GM21447 (cell line): Measurements from ENCODE around the gene PPDPF.
"Not testable (repeated sequence)": the region's sequence is repeated elsewhere in the genome, so short reads cannot be mapped to it uniquely, and the experiment has no call there.

Experiments
- ATAC-seq: cut with Tn5 transposase; IDR thresholded peaks from one replicate; pipeline ENCODE4 v1.9.1; 2021; ENCODE audit not compliant: unreplicated experiment

PPDPF gene

DNA sequence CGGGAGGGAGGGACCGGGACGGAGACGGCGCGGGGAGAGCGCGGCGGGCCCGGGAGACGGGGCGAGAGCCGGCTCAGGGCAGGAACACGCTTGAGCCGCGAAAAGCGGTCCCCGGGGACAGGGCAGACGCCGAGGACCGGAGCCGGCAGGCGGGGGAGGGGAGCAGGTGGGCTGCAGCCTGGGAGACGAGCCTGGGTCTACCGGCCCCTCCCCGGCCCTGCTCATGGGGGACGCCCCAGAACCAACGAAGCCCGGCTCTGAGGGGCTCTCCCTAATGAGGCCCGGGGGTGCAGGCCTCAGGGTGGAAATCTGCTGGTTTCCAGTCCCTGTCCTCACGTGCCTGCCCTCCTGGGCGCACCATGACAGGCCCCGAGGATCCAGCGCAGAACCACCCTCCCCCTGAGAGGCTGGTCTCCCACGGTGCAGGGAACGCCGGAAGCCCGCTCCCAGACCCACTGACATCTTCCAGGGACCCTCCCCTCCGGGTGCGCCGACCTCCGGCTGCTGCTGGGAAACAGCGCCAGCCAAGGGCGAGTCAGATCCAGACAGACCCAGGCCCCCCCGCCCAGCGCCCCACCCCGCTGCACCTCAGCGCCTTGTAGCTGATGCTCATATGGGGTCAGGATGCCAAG is 21.1 kb upstream of the PPDPF start:
- no peak for ATAC-seq

DNA sequence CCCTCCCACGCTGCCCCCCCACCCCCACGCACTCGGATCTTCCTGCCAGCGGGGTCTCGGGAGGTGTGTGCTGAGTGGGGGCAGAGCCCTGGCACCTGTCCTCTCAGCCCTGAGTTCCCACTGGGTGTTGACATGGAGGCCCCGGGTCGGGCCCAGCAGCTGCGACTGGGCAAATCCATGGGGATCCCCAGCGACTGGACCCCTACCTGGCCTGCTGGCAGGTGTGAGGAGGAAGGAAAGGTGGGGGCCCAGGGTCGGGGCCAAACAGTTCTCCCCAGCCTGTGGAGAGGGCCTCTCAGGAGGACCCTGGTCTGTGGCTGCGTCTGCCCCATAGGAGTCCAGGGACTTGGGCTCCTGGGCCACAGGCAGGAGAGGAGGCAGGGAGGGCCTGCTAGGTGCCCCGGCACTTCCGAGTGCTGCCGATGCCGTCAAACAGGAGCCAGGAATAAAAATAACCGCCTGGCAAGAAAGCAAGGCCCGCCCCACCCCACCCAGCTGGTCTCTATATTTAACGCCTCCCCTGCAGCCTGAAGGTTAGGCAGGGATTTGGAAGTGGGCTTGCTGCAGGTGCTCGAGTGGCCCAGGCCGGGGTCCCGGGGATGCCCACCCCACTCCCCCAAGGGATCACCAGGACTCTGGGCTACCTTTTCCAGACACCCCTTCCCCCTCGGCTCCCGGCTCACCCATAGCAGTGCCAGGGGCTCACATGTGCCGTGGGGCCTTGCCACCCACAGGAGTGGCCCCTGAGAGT is 20.2 kb upstream of the PPDPF start:
- no peak for ATAC-seq

DNA sequence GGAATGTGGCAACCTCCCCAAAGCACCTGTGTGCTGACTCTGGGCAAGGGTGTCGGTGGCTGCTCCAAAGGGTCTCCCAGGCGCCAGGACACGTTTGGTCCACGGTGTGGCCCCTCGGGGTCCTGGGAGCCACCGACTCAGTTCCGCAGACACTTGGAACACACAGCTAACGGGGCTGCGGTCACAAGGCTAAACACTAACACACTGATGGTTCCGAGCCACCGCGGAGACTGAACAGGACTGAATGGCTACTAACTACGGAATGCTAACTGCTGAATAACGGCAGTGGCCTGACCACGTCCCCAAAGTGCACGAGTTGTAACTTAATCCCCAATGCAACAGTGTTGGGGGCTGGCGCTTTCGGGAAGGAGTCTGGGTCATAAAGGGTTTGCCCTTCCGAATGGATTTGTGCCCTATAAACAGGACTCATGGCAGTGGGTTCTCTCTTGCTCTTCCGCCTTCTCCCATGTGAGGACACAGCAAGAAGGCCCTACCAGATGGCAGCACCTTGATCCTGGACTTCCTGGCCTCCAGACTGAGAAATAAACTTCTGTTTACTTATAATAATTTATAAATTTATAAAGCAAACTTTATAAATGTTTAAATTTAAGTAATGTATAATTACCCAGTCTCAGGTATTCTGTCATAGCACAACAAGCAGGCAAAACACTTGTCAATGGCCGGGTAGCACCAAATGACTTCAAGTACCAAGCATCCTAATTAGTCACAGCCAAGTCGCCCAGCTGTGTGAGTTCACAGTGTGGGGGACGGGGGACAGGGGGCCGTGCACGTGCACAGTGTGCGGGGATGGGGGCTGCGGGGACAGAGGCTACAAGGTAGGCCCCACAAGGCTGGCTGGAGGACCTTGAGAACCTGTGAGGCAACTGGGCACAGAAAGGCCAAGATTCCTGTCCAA is 19.4 kb upstream of the PPDPF start:
- no peak for ATAC-seq

DNA sequence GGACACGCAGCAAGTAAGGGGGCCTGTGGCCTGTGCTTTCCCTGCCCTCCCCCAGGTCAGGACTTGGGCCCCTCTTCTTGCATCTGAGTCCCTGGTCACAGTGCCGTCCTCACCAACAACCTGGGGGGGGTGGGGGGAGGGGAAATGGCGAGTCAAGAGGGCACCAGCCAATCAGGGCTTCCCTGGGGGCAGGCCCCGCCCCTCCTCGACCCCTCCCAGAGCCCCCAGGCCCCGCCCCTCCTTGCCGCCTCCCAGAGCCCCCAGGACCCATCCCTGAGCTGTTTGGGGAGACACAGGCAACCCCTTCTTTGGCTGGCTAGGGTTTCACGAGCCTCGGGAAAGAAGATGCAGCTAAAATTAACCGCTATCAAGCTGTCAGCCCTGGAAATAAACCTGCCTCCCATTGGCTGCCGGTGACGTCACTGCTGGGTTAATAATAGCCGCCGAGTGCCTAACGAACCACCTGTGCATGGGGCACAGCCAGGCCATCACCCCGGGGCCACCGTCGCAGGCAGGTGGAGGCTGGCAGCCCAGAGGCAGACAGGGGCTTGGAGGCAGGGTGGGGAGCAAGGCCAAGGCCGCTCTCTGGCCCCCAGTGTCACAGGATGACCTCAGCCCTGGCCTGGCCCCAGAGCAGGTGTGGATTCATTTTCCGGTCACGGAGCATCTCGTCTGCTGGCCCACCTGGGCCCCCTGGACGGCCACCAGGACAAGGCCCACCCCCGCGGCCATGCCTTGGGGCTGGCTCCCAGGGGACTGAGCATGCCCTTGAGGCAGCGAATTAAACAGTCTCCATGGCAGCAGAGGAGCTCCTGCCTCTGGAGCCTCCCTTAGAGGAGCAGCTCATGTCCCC is 18.5 kb upstream of the PPDPF start:
- no peak for ATAC-seq

DNA sequence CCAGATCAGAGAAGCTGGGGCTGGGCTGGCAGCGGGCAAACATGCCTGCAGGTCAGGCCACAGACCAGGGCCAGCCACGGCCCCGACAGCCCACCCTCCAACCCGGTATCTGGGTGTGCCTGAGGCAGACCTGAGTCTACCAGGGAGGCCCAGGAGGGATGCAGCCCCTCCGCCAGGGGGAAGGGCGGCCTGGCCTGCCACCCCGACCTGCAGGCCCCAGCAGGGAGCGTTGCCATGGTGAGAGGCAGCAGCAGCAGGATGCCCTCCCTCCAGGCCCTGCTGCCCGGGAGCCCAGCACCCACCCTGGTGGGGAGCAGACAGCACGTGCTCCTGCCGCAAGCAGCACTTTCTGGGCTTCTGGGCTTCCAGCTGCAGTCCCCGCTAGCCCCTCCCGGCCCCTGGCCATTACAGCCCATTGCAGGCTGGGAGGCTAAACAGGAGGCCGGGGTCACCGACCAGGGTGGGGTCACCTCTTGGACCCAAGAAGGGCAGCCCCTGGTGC is 17.8 kb upstream of the PPDPF start:
- ATAC-seq = no peak

DNA sequence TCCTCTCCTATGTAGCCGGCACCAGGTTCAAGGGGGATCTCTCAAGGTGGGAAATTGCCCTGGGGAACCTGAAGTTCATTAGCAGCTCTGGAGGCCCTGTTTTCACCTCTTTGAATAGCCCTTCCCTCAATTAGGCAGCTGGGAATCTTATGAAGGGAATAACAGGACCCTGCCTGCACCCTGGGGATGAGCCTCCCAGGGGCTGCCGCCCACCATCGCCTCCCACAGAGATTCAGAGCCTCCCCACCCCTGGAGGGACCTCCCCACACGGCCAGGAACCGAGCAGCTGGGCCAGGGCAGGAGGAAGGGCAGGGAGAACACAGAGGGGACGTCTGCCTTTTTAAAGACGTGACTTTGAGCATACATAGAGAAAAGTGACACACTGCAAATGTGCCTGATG is 17.0 kb upstream of the PPDPF start:
- no peak for ATAC-seq

DNA sequence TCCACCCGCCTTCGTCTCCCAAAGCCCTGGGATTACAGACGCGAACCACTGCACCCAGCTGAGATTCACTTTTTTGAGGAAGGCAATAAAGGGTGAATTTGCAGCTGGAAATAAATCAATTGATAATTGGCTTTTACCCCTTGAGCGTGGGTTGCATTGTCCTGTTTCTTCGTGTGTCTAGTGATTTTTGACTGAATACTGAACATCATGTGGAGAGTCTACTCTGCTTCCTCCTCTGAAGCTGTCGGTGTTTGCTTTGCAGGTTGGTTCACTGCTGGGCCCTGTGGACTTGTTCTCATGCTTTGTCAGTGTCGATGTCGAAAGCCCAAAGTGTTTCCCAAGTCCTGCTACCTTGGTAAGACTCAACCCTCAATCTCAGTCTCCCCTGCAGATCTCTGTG is 15.9 kb upstream of the PPDPF start:
- no peak for ATAC-seq

DNA sequence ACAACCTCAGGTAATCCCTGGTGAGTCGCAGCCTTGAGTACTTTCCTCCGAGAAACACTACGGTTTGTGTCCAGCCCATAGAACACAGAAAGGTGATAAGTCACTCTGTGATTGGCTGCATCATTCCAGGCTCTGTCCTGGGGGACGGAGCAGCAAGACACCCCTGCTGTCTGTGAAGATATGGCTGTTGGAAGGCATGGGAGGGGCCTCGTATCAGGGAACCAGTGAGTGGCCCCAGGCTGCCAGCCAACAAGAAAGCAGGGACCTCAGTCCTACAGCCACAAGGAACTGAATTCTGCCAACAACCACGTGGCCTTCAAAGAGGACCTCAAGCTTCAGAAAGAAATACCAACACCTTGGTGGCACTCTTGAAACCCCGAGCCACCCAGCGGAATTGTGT is 15.3 kb upstream of the PPDPF start:
- no peak for ATAC-seq

DNA sequence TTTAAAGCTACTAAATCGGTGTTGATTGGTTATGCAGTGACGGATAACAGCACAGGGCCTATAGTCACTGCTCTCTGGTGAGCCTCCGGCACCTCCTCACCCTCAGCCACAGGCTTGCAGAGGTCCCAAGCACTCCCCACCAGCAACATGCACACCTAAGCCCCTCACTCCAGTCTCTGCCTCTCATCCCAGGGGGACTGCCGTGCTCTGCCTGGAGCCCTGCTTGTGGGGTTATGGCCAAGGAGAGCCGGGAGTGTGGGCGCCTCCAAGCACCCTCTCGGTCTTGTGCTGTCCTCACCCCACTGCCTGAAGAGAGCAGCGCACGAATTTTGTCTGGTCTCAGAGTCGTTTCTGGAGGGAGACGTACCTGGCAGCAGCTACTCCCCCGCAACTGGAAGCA is 14.8 kb upstream of the PPDPF start:
- ATAC-seq = no peak

DNA sequence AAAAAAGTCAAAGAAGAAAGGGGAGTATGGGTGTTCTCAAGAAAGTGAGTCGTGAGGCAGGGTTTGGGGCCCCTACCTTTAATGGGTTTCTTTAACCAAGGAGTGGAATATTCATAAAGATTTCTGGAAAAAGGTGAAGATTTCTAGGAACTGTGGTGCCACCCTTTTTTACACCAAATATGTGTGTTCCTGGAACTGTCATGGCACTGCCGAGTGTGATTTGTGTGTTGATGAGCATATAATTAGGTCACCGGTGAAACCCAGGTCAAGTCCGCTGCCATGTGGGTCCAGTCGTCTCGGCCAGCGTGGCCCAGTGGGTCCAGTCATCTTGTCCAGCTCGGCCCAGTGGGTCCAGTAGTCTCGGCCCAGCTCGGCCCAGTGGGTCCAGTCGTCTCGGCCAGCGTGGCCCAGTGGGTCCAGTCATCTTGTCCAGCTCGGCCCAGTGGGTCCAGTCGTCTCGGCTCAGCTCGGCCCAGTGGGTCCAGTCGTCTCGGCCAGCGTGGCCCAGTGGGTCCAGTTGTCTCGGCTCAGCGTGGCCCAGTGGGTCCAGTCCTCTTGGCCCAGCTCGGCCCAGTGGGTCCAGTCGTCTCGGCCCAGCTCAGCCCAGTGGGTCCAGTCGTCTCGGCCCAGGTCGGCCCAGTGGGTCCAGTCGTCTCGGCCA is 13.4 kb upstream of the PPDPF start:
- ATAC-seq = no peak

DNA sequence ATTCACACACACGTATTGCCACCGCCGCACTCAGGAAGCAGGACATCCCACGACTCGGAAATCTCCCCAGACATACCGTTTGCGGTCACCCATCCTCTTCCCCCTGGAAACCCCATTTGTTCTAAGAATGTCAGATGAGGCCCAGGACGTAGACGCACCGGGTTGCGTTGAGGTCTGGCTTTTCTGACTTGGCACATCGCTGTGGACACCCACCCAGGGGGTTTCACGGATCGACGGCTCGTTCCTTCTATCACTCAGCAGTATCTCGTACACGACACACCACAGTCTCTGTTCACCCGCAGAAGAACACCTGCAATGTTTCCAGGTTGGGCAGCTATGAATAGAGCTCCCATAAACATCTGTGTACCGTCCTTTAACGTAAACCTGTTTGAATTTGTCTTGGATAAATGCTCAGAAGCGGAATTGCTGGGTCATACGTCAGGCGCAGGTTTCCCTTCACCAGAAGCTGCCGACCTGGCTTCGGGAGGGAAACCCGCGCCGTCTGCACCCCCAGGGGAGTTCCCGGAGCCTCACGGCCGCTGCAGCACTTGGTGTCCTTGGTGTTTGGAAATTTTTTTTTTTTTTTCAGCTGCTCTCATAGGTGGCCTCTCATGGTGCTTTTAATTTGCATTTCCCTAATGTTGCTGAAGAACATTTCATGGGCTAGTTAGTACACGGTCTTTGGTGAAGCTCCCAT is 12.3 kb upstream of the PPDPF start:
- ATAC-seq = no peak

DNA sequence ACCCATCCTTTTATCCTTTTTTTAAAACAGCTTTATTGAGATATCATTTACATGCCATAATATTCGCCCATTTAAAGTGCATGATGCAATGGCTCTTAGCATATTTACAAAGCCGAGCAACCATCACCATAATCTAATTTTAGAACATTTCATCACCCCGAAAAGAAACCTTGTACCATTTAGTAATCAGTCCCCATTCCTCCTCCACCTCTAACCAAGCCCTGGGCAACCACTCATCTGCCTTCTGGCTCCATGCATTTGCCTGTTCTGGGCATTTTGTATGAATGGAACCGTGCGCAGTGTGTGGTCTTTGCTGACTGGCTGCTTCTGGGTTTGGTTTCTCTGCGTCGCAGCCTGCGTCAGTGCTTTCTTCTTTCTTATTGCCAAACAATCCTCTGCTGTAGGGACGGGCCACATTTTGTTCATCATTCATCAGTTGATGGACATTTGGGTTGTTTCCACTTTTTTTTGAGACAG is 11.4 kb upstream of the PPDPF start:
- no peak for ATAC-seq

DNA sequence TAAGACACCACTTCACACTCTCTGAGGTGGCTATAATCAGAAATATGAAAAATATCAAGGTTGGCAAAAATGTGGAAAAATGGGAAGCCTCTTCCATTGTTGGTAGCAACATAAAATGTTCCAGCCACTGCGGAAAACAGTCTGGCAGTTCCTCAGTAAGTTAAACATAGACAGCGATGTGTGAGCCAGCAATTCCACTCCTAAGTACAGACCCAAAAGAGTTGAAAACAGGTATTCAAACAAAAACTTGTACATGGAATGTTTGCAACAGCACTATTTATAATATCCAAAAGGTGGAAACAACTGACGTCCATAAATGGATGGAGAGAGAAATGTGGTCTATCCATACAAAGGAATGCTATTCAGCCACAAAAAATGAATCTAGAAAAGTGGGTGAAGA is 7.4 kb upstream of the PPDPF start:
- ATAC-seq = no peak

DNA sequence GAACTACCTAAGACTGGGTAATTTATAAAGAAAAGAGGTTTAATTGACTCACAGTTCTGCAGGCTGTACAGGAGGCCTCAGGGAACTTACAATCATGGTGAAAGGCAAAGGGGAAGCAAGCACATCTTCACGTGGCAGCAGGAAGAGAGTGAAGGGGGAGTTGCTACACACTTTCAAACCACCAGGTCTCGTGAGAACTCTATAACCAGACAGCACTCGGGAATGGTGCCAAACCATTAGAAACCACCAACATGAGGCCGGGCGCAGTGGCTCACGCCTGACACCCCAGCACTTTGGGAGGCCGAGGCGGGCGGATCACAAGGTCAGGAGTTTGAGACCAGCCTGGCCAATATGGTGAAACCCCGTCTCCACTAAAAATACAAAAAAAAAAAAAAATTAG is 6.0 kb upstream of the PPDPF start:
- ATAC-seq = not testable (repeated sequence)

DNA sequence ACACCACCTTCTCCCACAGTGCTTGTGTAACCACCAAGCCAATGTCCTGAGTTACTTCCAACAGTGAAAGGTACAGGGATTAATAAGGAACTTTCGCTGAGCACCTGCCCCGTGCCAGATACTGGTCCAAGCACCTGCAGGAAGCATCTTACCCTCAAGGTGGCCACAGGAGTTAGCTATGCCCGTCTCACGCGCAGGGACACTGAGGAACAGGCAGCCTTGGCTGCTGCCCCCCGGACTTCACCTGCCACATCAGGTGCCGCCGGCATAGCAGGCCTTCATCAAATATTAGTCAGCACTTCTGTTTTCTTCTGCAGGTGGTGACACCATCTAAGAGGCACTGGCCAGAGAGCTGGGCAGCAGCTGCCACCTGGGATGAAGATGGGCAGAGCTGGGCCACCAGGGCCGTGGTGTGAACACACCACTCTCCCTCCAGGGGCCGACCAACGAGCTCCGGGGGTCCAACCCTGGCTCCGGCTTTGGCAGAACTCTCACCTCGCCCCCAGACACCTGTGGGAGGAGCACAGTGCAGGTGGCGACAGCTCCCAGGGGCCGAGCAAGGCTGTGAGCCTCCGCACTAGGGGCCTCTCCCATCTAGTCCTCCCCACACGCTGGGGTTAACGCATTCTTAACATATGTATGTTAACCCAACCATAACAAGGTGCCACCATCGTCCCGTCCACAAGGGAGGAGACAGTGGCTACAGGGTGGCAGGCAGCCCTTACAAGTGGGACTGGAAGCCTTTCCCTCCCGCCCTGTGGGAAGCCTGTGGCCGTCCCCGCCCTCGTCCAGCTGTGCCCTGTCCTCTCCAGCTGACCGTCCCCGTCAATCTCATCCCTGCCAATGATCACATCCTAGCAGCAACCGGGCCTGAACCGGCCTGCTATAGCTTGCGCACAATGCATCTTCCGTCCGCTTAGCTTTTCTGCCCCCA is 2.9 kb upstream of the PPDPF start:
- no peak for ATAC-seq

DNA sequence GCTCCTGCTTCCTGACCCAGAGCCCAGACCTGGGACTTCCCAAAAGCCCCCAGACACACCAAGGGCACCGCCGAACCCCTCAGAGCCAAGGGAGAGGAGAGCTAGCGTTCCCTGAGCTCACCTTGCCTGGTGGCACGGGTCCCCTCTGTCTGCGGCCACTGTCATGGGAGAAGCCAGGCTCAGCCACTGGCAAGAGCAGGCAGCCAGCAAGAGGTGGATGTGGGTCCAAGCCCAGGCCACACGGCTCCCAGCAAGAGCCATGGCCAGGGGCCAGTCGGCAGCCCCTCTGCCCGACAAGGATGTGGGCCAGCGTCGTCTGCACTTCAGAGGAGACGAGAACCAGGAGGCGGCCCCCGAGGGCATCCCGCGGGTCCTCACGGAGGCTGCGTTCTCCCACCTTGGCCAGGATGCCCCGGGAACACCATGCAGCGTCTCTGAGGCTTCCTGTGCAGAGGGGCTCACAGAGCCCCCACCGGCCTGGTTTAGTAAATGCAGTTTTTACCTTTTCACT is 2.2 kb upstream of the PPDPF start:
- no peak for ATAC-seq

DNA sequence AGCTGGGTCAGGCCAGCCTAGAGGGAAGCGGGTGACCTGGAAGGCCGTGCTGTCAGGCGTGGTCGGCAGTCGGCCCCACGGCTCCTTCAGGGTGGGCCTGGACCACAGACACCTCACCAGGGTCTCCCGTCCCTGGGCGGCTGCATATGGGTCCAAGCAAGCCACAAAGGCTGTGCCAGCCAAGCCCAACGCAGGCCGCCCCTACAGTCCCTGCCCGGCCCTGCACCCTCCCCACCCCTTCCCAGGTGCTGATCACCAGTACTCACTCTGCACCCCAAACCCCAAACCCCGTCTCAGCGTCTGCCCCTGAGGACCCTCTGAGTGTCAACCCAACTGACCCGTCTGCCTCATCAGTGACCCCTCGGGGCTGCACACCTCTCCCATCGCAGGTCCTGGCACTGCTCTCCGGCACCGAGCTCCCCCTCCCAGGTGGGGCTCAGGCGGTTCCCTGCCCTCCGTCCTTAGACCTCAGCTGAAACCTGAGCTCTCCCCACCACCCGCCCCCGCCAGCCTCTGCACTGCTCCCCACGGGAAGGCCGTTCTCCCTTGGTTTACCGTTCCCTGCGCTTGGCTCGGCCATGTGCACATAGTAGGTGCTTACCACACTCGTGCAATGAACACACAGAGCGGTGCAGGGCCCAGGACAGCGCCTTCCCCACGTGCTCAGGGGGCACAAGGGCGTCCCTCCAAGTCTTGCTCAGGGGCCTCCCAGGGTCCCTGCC is 1.5 kb upstream of the PPDPF start:
- no peak for ATAC-seq
